SK-N-SH (cell line): ENCODE results near the gene CYP46A1.

ENCODE experiments used
- CTCF ChIP-seq: fragments of 200-600 bp; sonication (generic); IDR thresholded peaks from 2 replicates; pipeline ENCODE4 v1.6.1; 2017; ENCODE audit warnings: antibody characterized with exemption, mild to moderate bottlenecking, moderate library complexity
- EP300 ChIP-seq, 2 experiments: IDR thresholded peaks; 2 replicates each; pipeline versions ENCODE4 v1.4.0 to v1.6.1; 2012; ENCODE audit warnings: borderline replicate concordance in 1 of 2, low read depth in 1 of 2, low read length in 1 of 2
- RFX5 ChIP-seq: IDR thresholded peaks from 2 replicates; pipeline ENCODE4 v1.6.1; 2012; ENCODE audit warnings: mild to moderate bottlenecking, improper control_type of control experiment, low read length
- SIN3A ChIP-seq: IDR thresholded peaks from 2 replicates; pipeline ENCODE4 v1.6.1; 2012; ENCODE audit warnings: low read depth, mild to moderate bottlenecking, low read length, moderate library complexity, borderline replicate concordance
- TAF1 ChIP-seq: IDR thresholded peaks from 2 replicates; pipeline ENCODE4 v1.6.1; 2012; ENCODE audit warnings: low read depth, mild to moderate bottlenecking, low read length, moderate library complexity, borderline replicate concordance
- TCF12 ChIP-seq: IDR thresholded peaks from 2 replicates; pipeline ENCODE4 v1.4.0; 2012

- TF ChIP-seq SIN3A (no peak), CTCF (no peak), RFX5 (no peak), EP300 (IDR thresholded peaks at IDR 0.05; ENCODE audit: borderline replicate concordance in 1 of 2, low read depth in 1 of 2, low read length in 1 of 2) (no peak), TCF12 (no peak), TAF1 (no peak)
Measured at GRCh38 chr14:99727096-99727870, 43.2 kb downstream of the CYP46A1 start.
